ENCODE measurements around the gene EXOC3L2. TPM values are rescaled to one million over a fixed set of nuclear protein-coding genes. Genes with fewer than 3 reads are reported as not detected.
"Not testable (repeated sequence)": the region's sequence is repeated elsewhere in the genome, so short reads cannot be mapped to it uniquely, and the experiment has no call there.

EXOC3L2 gene
- total RNA-seq: not detected

GRCh38 chr19:45245334-45245787, at the start of gene EXOC3L2:
Gene EXOC3L2, minus strand, starts transcription at chr19:45245407. Its CDS starts 6,362 bp downstream, at chr19:45239045.
- no peak for FAIRE-seq
- DNase-seq (ENCODE audit: low spot score in 2 of 2): no peak

- FAIRE-seq (no peak), DNase-seq (ENCODE audit: low spot score in 2 of 2) (no peak)
These were observed 49.3 kb upstream of the EXOC3L2 start for GRCh38 chr19:45294291-45295029.

- FAIRE-seq: no peak
- no peak for DNase-seq (ENCODE audit: low spot score in 2 of 2)
These were observed 48.5 kb upstream of the EXOC3L2 start for GRCh38 chr19:45293682-45294081.

GRCh38 chr19:45291834-45292233, 46.6 kb upstream of the EXOC3L2 start:
- FAIRE-seq: no peak

GRCh38 chr19:45290381-45290931, 45.2 kb upstream of the EXOC3L2 start:
- DNase-seq (ENCODE audit: low spot score in 2 of 2) (no peak), FAIRE-seq (no peak)

More at GRCh38 chr19:45291834-45292233, 46.6 kb upstream of the EXOC3L2 start:
- no peak for DNase-seq (ENCODE audit: low spot score in 2 of 2)

GRCh38 chr19:45283443-45284033, 38.3 kb upstream of the EXOC3L2 start:
- DNase-seq (ENCODE audit: low spot score in 2 of 2) (no peak), FAIRE-seq (no peak)

GRCh38 chr19:45280471-45280961, 35.3 kb upstream of the EXOC3L2 start:
- no peak for FAIRE-seq
- DNase-seq (ENCODE audit: low spot score in 2 of 2): no peak

GRCh38 chr19:45279587-45280192, 34.5 kb upstream of the EXOC3L2 start:
- no peak for FAIRE-seq
- no peak for DNase-seq (ENCODE audit: low spot score in 2 of 2)

- no peak for FAIRE-seq
These were observed 32.9 kb upstream of the EXOC3L2 start for GRCh38 chr19:45278087-45278486.

GRCh38 chr19:45276284-45276687, 31.1 kb upstream of the EXOC3L2 start:
- DNase-seq (ENCODE audit: low spot score in 2 of 2) (no peak), FAIRE-seq (no peak)

More at GRCh38 chr19:45278087-45278486, 32.9 kb upstream of the EXOC3L2 start:
- DNase-seq (ENCODE audit: low spot score in 2 of 2): no peak

GRCh38 chr19:45275370-45275971, 30.3 kb upstream of the EXOC3L2 start:
- DNase-seq (ENCODE audit: low spot score in 2 of 2) (no peak), FAIRE-seq (no peak)

- no peak for FAIRE-seq
- DNase-seq (ENCODE audit: low spot score in 2 of 2): no peak
These were observed 28.3 kb upstream of the EXOC3L2 start for GRCh38 chr19:45273521-45273855.

GRCh38 chr19:45271735-45272108, 26.5 kb upstream of the EXOC3L2 start:
- no peak for FAIRE-seq
- no peak for DNase-seq (ENCODE audit: low spot score in 2 of 2)

- no peak for DNase-seq (ENCODE audit: low spot score in 2 of 2)
These were observed 26.0 kb upstream of the EXOC3L2 start for GRCh38 chr19:45271098-45271734.

GRCh38 chr19:45269939-45270338, 24.7 kb upstream of the EXOC3L2 start:
- DNase-seq (ENCODE audit: low spot score in 2 of 2); FAIRE-seq: not testable (repeated sequence)

More at GRCh38 chr19:45271098-45271734, 26.0 kb upstream of the EXOC3L2 start:
- no peak for FAIRE-seq

- DNase-seq (ENCODE audit: low spot score in 2 of 2) (no peak), FAIRE-seq (no peak)
These were observed 22.1 kb upstream of the EXOC3L2 start for GRCh38 chr19:45267296-45267695.

GRCh38 chr19:45265375-45265774, 20.2 kb upstream of the EXOC3L2 start:
- DNase-seq (ENCODE audit: low spot score in 2 of 2) (no peak), FAIRE-seq (no peak)

- FAIRE-seq: no peak
- DNase-seq (ENCODE audit: low spot score in 2 of 2): no peak
These were observed 19.6 kb upstream of the EXOC3L2 start for GRCh38 chr19:45264781-45265317.

GRCh38 chr19:45263013-45263412, 17.8 kb upstream of the EXOC3L2 start:
- FAIRE-seq (no peak), DNase-seq (ENCODE audit: low spot score in 2 of 2) (no peak)

GRCh38 chr19:45262570-45262969, 17.4 kb upstream of the EXOC3L2 start:
- DNase-seq (ENCODE audit: low spot score in 2 of 2) (no peak), FAIRE-seq (no peak)

Data from frontal cortex (tissue), 4 donors.